NCI-H1694 treated with DMSO at 0.1 percent for 48 hours (cell line): ENCODE results near the gene FRMD1.

ENCODE experiments used
- DNase-seq: peaks from one replicate; lab custom pipeline; 2025; lab: John Stamatoyannopoulos, UW

Gene FRMD1

GRCh38 chr6:168078943-168079405, at the start of gene FRMD1:
Gene FRMD1 (minus strand): TSS chr6:168079212. CDS start chr6:168079094, 118 bp downstream.
- no peak for DNase-seq

DNA sequence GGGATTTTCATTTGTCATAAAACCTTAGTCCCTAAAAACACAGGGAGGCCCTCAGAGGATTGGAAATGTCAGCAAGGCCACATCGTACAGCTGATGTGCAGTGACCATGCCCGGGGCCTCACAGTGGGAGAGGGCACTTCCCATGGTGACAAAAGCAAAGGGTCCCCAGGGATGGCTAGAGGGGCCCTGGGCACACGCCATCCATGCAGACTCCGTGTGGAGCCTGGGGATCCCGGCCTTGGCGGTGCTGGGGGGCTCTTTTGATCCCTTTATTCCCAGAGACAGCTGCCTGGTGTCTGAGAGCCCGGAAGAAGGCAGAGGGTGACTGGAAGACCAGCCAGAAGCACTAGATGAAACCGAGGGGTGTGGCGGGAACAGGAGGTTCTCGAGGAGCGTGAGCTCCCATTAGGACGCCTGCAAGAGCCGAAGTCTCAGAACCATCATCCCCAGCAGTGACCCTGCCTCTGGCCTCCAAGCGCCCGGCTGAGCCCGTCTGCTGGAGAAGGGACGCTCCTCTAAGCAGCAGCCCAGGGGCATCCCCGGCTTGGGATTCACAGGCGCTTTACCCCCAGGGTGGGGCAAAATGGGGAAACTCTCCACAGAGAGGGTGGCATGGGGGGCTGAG, 49.1 kb upstream of the FRMD1 start:
- no peak for DNase-seq

DNA sequence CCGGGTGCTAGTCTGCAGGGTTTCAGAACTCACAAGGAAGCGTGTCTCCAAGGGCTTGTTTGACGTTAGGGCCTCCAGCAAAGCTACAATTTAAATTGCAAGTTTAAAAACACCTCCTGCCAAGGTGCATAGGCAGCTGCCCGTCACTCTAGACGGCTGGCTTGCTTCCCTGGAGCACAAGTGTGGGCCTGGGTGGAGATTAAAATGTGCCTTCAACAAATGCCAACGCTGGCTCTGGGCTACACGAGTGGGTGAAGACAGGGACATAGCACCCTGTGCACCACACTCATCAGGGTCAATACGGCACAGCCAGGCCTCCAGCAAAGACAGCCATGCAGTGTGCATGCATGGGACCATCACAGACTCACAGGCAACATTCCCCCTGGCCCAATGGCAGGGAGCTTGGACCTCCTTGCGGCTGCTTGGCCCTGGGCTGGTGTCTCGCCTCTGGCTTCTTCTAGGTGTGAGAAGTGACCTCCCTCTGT, 48.4 kb upstream of the FRMD1 start:
- DNase-seq, result no peak

GRCh38 chr6:168126566-168127383, 47.8 kb upstream of the FRMD1 start:
- no peak for DNase-seq

DNA sequence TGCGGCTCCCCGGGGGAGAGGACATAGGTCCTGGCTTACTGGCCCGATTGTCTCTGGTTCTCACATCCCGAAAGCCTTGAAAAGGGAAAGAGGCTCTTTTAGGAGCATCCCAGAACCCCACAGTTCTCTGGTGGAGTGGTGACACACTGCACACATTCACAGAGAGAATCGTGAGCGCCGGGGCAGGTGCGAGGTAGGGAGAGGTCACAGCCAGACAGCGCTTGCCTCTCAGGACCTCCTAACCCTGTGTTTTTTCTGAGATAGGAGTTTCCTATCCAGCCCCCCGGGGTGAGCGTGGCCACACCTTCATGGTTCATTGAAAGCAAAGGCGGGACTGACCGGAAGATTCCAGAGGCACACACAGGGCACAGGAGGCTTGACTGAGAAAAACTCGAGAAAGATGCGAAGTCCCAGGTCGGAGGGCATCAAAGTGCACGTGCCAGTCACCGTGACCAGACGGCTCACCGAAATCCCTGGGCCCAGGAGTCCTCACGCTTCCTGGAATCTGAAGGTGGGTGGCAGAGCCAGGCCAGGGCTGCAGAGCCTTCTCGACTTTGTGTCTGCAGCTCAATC, 46.5 kb upstream of the FRMD1 start:
- no peak for DNase-seq

DNA sequence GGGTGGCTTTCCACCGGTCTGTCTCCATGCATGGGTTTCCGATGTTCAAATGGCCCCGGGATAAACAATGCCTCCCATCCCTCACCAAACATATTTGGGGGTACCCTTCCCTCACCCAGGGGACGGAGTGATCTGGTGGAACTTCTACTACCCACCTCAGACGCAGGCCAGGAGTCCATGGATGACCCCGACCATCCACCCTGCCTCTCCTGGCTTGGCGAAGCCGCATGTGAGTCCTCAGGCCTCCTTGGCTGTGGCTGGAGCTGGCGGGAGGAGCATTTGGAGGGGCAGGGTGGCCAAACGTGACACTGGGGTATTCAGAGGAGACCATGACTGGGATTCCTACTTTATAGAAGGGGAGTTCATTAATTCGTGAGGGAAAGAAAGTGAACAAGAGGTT, 45.9 kb upstream of the FRMD1 start:
- DNase-seq, result no peak

- no peak for DNase-seq
Observed at GRCh38 chr6:168124158-168124557, 45.1 kb upstream of the FRMD1 start.

GRCh38 chr6:168123165-168123911, 44.3 kb upstream of the FRMD1 start:
- DNase-seq, result no peak

GRCh38 chr6:168122521-168122920, 43.5 kb upstream of the FRMD1 start:
- DNase-seq, result no peak

- no peak for DNase-seq
Observed at GRCh38 chr6:168122011-168122410, 43.0 kb upstream of the FRMD1 start.

- DNase-seq, result no peak
Observed at GRCh38 chr6:168121303-168121665, 42.3 kb upstream of the FRMD1 start.

DNA sequence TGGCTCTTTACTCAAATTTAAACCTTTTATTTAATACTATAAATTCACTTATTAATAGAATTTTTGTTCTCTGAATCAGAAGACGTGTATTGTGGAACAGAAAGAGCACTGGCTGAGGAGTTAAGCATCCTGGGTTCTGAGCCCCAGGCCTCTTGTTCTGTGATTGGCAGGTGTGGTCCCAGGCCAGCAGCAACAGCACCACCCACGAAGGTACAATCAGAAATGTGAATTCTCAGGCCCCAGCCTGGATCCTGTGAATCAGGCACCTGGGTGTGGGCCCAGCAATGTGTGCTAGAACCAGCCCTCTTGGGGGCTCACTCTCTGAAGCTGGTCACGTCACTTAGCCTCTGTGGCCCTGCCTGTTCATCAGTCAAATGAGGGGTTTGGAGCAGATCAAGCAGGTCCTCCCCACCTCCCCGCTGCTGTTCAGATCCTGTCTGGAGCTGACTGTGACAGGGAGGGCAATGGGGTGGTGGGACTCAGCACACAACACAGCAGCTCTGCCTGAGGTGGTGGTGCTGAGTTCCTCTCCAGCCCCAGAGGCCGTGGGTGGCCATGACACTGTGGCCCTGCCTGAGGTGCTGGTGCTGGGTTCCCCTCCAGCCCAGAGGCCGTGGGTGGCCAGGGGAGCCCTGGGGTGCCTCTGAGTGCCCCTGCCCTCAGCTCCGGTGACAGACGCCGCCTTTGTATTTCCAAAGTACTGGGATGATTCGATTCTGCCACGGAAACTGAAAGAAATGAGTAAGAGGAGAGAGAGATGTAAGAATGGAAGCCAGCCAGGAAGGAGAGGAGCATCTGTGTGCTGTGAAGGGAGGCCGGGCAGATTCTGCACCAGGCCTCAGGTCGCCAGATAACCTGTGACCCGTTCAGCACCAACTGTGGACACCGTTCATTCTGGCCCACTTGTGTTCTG, 41.6 kb upstream of the FRMD1 start:
- DNase-seq, result no peak

- no peak for DNase-seq
Observed at GRCh38 chr6:168119539-168119938, 40.5 kb upstream of the FRMD1 start.

DNA sequence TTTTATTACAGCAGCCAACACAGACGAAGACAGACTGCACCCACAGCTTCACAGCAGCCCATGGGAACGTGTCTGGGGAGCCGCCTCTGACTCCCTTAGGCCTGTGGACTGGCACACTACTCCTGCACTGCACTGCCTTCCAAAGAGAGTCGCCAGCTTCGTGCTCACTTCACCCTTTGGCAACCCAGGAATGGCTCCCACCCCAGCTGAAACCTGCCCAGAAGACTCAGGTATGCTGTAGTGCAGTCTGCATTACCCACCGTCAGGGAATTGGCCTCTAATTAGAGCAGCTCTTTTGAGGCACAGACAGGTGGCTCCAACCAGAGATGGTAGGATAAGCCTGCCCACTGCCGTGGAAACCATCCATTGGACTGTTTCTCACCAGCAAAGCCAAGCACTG, 39.9 kb upstream of the FRMD1 start:
- DNase-seq, result no peak

DNA sequence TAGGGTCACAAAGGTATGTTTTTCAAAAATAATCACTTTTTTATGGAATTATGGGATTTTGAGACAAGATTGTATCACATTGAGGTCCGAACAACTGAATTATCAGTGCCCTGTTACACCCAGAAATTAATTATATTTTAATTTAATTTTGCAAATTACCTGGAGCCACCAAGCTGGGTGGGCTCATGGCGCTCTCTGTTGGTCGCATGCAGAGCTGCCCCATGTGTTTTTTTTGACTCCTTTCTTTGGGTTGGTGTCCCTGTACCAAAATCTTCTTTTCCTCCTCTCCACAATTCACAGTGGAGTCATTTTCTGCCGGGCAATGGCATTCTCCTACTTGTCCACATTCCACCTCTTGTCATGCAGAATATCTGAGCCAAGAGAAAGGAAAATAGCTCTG, 38.9 kb upstream of the FRMD1 start:
- no peak for DNase-seq

- no peak for DNase-seq
Observed at GRCh38 chr6:168116975-168117899, 38.2 kb upstream of the FRMD1 start.

- DNase-seq, result no peak
Observed at GRCh38 chr6:168116438-168116974, 37.5 kb upstream of the FRMD1 start.

- DNase-seq, result no peak
Observed at GRCh38 chr6:168115748-168116437, 36.9 kb upstream of the FRMD1 start.

GRCh38 chr6:168113226-168113625, 34.2 kb upstream of the FRMD1 start:
- no peak for DNase-seq
